Peyer's patch (tissue), 4 donors: ENCODE results near the gene SLC7A9.

Source experiments
- POLR2A ChIP-seq, 2 donors: fragments of 450-650 bp; IDR thresholded peaks; one replicate each; pipeline ENCODE4 v1.5.1; 2017; ENCODE audit warnings: antibody characterized with exemption in 2 of 2, mild to moderate bottlenecking in 2 of 2, moderate library complexity in 2 of 2
- TF ChIP-seq, protein P1 (sequence below), 6 experiments: fragments of 450-650 bp in 4 of 6; fragments of 200-600 bp in 2 of 6; sonication (generic) in 1 of 6; IDR thresholded peaks; one replicate each; pipeline ENCODE4 v1.5.1; 2017 to 2019; ENCODE audit warnings: antibody characterized with exemption in 6 of 6, mild to moderate bottlenecking in 3 of 6, moderate library complexity in 1 of 6

DNA sequence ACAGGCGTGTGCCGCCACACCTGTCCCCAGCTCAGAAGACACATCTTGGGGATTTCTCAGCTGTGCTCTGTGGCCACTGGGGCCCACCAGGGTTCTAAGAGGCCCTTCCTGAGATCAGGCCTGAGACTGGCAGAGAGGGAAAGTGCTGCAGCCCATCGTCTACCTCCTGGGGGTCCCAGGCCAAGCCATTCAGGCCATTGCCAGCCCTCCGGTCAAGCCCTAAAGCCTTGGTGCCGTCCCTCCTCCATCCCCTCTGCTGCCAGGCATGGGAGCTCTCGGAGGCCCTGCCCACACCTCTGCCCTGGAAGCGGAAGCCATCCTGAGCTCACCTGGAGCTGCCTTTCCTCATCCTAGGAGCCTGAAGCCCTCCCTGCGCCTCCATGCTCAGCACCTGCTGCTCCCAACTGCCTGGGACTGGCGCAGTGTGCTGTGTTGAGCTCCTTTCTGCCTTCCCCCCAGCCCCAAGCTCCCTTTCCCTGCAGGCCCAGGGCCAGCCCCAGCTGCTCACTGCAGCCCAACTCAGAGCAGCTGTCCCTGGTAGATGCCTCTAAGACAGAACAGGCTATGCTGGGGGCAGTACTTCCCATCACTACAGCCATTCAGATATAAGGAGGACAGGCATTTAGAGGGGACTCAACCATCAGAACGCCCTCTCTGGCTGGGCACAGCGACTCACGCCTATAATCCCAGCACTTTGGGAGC is 2.9 kb downstream of the SLC7A9 start:
- TF ChIP-seq, protein P1, sequence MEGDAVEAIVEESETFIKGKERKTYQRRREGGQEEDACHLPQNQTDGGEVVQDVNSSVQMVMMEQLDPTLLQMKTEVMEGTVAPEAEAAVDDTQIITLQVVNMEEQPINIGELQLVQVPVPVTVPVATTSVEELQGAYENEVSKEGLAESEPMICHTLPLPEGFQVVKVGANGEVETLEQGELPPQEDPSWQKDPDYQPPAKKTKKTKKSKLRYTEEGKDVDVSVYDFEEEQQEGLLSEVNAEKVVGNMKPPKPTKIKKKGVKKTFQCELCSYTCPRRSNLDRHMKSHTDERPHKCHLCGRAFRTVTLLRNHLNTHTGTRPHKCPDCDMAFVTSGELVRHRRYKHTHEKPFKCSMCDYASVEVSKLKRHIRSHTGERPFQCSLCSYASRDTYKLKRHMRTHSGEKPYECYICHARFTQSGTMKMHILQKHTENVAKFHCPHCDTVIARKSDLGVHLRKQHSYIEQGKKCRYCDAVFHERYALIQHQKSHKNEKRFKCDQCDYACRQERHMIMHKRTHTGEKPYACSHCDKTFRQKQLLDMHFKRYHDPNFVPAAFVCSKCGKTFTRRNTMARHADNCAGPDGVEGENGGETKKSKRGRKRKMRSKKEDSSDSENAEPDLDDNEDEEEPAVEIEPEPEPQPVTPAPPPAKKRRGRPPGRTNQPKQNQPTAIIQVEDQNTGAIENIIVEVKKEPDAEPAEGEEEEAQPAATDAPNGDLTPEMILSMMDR (IDR thresholded peaks at IDR 0.05), result no peak
- no peak for TF ChIP-seq POLR2A (IDR thresholded peaks at IDR 0.05)
